ENCODE results near the gene SARDH. TPM values are rescaled to one million over a fixed set of nuclear protein-coding genes. Genes with fewer than 3 reads are reported as not detected.

Gene SARDH
- total RNA-seq, 1 experiment from 2014 or later: 9.9 TPM

GRCh38 chr9:133773889-133774655 is 35.9 kb upstream of the SARDH start:
- no TSS peak for BruUV-seq (replicated peaks)
- Histone ChIP-seq H3F3A (ENCODE audit: insufficient read depth, low read depth) (no peaks in the 10 kb centered on the region), H3K36me3 (ENCODE audit: low read depth) (peaks cover 11% of the 10 kb centered on the region; the same call in 1 of the 2 replicates), H3K4me3 (no peak overlapping the region), H3K27me3 (ENCODE audit: insufficient read depth, low read depth) (no peaks in the 10 kb centered on the region), H3K9me3 (ENCODE audit: insufficient read depth, low read depth) (no peaks in the 10 kb centered on the region; the same call in 1 of the 2 replicates), H4K20me1 (ENCODE audit: insufficient read depth) (no peaks in the 10 kb centered on the region), H3K27ac (no peak overlapping the region), H3K4me2 (no peak overlapping the region), H3K4me1 (replicated peaks; ENCODE audit: insufficient read depth) (no peaks in the 10 kb centered on the region), H3K9me2 (ENCODE audit: insufficient read depth) (no peaks in the 10 kb centered on the region), H3K79me2 (ENCODE audit: low read depth) (no peaks in the 10 kb centered on the region), H2AFZ (no peak overlapping the region)
- no peak for DNase-seq
- intact Hi-C loops (cut with micrococcal nuclease; ENCODE audit: unreplicated experiment): no loop called here
- TF ChIP-seq CTCF (conservative IDR thresholded peaks at IDR 0.05) (no peak), EZH2 (IDR thresholded peaks at IDR 0.05; ENCODE audit: low read depth) (no peak)
- ChIA-PET POLR2A (ENCODE audit: unreplicated experiment) (no interaction called here), CTCF (interaction anchor here (1.0 kb wide), 1 partner anchor 8 kb away, joined by 4 read pairs; no protein-coding TSS in a partner anchor)

GRCh38 chr9:133772581-133772980 is 34.4 kb upstream of the SARDH start:
- intact Hi-C loops (cut with micrococcal nuclease; ENCODE audit: unreplicated experiment): no loop called here
- Histone ChIP-seq H3K4me3 (no peak overlapping the region), H3K4me1 (replicated peaks; ENCODE audit: insufficient read depth) (no peaks in the 10 kb centered on the region), H3K4me2 (no peak overlapping the region), H2AFZ (no peak overlapping the region), H3F3A (ENCODE audit: insufficient read depth, low read depth) (no peaks in the 10 kb centered on the region), H3K27me3 (ENCODE audit: insufficient read depth, low read depth) (no peaks in the 10 kb centered on the region), H3K36me3 (ENCODE audit: low read depth) (peaks cover 16% of the 10 kb centered on the region; the same call in 1 of the 2 replicates), H3K79me2 (ENCODE audit: low read depth) (no peaks in the 10 kb centered on the region), H4K20me1 (ENCODE audit: insufficient read depth) (no peaks in the 10 kb centered on the region), H3K9me2 (ENCODE audit: insufficient read depth) (no peaks in the 10 kb centered on the region), H3K27ac (no peak overlapping the region), H3K9me3 (ENCODE audit: insufficient read depth, low read depth) (no peaks in the 10 kb centered on the region; the same call in 1 of the 2 replicates)
- no TSS peak for BruUV-seq (replicated peaks)
- TF ChIP-seq EZH2 (IDR thresholded peaks at IDR 0.05; ENCODE audit: low read depth) (no peak), CTCF (conservative IDR thresholded peaks at IDR 0.05) (no peak)
- ChIA-PET POLR2A (ENCODE audit: unreplicated experiment) (no interaction called here), CTCF (interaction anchor here (0.7 kb wide), 1 partner anchor 1034 kb away, joined by 4 read pairs; no protein-coding TSS in a partner anchor)
- no peak for DNase-seq

- Histone ChIP-seq H3K4me3 (no peak overlapping the region), H3K4me1 (replicated peaks; ENCODE audit: insufficient read depth) (no peaks in the 10 kb centered on the region), H4K20me1 (ENCODE audit: insufficient read depth) (no peaks in the 10 kb centered on the region), H3K9me2 (ENCODE audit: insufficient read depth) (no peaks in the 10 kb centered on the region), H3F3A (ENCODE audit: insufficient read depth, low read depth) (no peaks in the 10 kb centered on the region), H3K79me2 (ENCODE audit: low read depth) (no peaks in the 10 kb centered on the region), H3K36me3 (ENCODE audit: low read depth) (peaks cover 16% of the 10 kb centered on the region; the same call in 1 of the 2 replicates), H3K9me3 (ENCODE audit: insufficient read depth, low read depth) (peaks cover 4% of the 10 kb centered on the region), H3K4me2 (no peak overlapping the region), H3K27ac (no peak overlapping the region), H2AFZ (no peak overlapping the region), H3K27me3 (ENCODE audit: insufficient read depth, low read depth) (no peaks in the 10 kb centered on the region)
- no TSS peak for BruUV-seq (replicated peaks)
- TF ChIP-seq CTCF (conservative IDR thresholded peaks at IDR 0.05): no peak
- intact Hi-C loops (cut with micrococcal nuclease; ENCODE audit: unreplicated experiment): no loop called here
- POLR2A ChIA-PET (ENCODE audit: unreplicated experiment): no interaction called here
- CTCF ChIA-PET: interaction anchor here (0.7 kb wide), 1 partner anchor 1034 kb away, joined by 4 read pairs; no protein-coding TSS in a partner anchor
- no peak for DNase-seq
These were observed 33.6 kb upstream of the SARDH start for GRCh38 chr9:133771486-133772482.

Measured in PC-9 (cell line).